ENCODE results near the gene GNRH2. TPM values are rescaled to one million over a fixed set of nuclear protein-coding genes. Genes with fewer than 3 reads are reported as not detected.
"Not testable (repeated sequence)": the region's sequence is repeated elsewhere in the genome, so short reads cannot be mapped to it uniquely, and the experiment has no call there.

The GNRH2 gene
- total RNA-seq, 1 donor from 2014 or later, result 2.4 TPM

- Mint-ChIP-seq H3K4me3 (peak overlapping the region; percentile 34), H3K27ac (ENCODE audit: unreplicated experiment) (no peak overlapping the region), H3K36me3 (ENCODE audit: low read depth) (no peaks in the 10 kb centered on the region), H3K27me3 (ENCODE audit: low read depth) (peaks cover 37% of the 10 kb centered on the region), H3K4me1 (peaks cover 5% of the 10 kb centered on the region), H3K9me3 (no peaks in the 10 kb centered on the region)
- TF ChIP-seq, protein P1, sequence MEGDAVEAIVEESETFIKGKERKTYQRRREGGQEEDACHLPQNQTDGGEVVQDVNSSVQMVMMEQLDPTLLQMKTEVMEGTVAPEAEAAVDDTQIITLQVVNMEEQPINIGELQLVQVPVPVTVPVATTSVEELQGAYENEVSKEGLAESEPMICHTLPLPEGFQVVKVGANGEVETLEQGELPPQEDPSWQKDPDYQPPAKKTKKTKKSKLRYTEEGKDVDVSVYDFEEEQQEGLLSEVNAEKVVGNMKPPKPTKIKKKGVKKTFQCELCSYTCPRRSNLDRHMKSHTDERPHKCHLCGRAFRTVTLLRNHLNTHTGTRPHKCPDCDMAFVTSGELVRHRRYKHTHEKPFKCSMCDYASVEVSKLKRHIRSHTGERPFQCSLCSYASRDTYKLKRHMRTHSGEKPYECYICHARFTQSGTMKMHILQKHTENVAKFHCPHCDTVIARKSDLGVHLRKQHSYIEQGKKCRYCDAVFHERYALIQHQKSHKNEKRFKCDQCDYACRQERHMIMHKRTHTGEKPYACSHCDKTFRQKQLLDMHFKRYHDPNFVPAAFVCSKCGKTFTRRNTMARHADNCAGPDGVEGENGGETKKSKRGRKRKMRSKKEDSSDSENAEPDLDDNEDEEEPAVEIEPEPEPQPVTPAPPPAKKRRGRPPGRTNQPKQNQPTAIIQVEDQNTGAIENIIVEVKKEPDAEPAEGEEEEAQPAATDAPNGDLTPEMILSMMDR (conservative IDR thresholded peaks at IDR 0.05), result no peak
- no peak for DNase-seq (ENCODE audit: low read depth, low spot score)
Measured at GRCh38 chr20:3072530-3073250, 29.3 kb downstream of the GNRH2 start.

GRCh38 chr20:3073251-3073643, 29.8 kb downstream of the GNRH2 start:
- not testable (repeated sequence) for H3K27ac Mint-ChIP-seq (ENCODE audit: unreplicated experiment); H3K9me3 Mint-ChIP-seq; DNase-seq (ENCODE audit: low read depth, low spot score); H3K36me3 Mint-ChIP-seq (ENCODE audit: low read depth); H3K4me3 Mint-ChIP-seq; H3K4me1 Mint-ChIP-seq
- H3K27me3 Mint-ChIP-seq (ENCODE audit: low read depth), result peaks cover 42% of the 10 kb centered on the region

DNA sequence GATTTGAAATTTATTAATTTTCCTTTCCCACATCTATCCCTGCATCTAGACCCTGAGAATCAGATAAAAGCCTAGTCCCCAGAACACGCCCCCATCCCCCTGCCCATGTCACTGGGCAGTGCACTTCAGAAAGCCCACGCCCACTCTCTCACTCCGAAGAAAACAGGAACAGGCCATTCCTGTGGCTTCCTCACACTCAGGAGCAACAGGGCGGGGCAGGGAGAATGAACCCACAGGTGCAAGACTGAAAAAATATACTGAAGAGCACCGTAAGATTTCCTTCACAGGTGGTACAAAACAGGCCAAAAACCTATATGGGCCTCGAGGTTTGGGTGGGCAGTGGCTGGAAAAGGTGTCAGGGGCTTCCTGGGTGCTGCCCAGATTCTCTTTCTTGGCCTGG, 31.4 kb downstream of the GNRH2 start:
- Mint-ChIP-seq H3K27ac (ENCODE audit: unreplicated experiment) (no peak overlapping the region), H3K27me3 (ENCODE audit: low read depth) (peaks cover 56% of the 10 kb centered on the region), H3K4me3 (no peak overlapping the region), H3K9me3 (no peaks in the 10 kb centered on the region), H3K36me3 (ENCODE audit: low read depth) (no peaks in the 10 kb centered on the region), H3K4me1 (peaks cover 5% of the 10 kb centered on the region)
- DNase-seq (ENCODE audit: low read depth, low spot score), result no peak
- TF ChIP-seq, protein P1 (conservative IDR thresholded peaks at IDR 0.05), result no peak

GRCh38 chr20:3075315-3075714, 31.9 kb downstream of the GNRH2 start:
- not testable (repeated sequence) for H3K4me1 Mint-ChIP-seq; DNase-seq (ENCODE audit: low read depth, low spot score); H3K27ac Mint-ChIP-seq (ENCODE audit: unreplicated experiment); H3K9me3 Mint-ChIP-seq; H3K36me3 Mint-ChIP-seq (ENCODE audit: low read depth); H3K4me3 Mint-ChIP-seq
- H3K27me3 Mint-ChIP-seq (ENCODE audit: low read depth), result peaks cover 61% of the 10 kb centered on the region

DNA sequence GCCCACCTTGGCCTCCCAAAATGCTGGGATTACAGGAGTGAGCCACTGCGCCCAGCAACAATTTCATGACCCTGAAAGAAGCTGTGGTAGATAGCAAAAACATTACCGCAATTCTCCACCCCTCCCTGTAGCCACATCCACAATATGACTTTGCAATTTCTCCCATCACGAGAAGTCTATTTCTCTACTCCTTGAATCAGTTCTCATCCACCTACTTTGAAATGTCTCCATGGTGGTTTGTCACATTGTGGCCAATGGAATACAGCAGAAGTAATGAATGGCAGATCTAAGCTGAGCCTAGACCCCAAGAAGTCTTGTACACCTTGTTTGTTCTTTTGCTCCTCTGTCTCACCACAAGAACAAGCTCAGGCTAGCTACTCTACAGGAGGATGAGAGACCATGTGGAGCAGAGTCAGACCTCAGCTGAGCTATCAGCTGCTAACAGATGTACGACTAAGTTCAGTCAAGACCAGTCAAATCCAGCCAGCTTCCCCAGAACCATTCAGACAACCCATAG, 34.3 kb downstream of the GNRH2 start:
- Mint-ChIP-seq H3K27me3 (ENCODE audit: low read depth) (peaks cover 63% of the 10 kb centered on the region), H3K27ac (ENCODE audit: unreplicated experiment) (no peak overlapping the region), H3K4me3 (no peak overlapping the region), H3K4me1 (peaks cover under 1% of the 10 kb centered on the region), H3K36me3 (ENCODE audit: low read depth) (no peaks in the 10 kb centered on the region), H3K9me3 (no peaks in the 10 kb centered on the region)
- TF ChIP-seq, protein P1 (conservative IDR thresholded peaks at IDR 0.05), result no peak
- no peak for DNase-seq (ENCODE audit: low read depth, low spot score)

DNA sequence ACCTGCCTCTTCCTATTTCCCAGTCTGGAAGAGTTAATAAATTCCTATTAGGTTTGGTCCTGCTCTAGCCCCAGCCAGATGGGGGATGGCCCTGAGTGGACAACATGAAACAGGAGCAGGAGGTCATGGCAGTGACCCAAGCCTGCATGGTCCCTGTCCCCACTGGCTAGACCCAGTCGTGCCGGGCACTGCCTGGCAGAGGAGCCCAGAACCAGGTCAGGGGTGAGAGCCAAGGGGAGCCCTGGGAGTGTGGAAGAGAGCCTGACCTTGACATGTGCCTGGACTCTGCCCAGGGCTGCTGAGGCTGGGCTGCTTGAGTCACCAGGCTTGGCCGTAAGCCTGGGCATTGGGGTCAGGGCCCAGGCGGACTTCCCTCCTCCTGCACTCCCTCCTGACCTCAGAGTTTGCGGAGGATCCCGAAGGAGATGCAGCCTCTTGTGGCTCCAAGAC, 37.5 kb downstream of the GNRH2 start:
- TF ChIP-seq, protein P1 (conservative IDR thresholded peaks at IDR 0.05), result no peak
- no peaks in the 10 kb centered on the region for H3K4me1 Mint-ChIP-seq
- H3K4me3 Mint-ChIP-seq, result no peak overlapping the region
- DNase-seq (ENCODE audit: low read depth, low spot score), result no peak
- peaks cover 74% of the 10 kb centered on the region for H3K27me3 Mint-ChIP-seq (ENCODE audit: low read depth)
- no peaks in the 10 kb centered on the region for H3K36me3 Mint-ChIP-seq (ENCODE audit: low read depth)
- H3K27ac Mint-ChIP-seq (ENCODE audit: unreplicated experiment), result no peak overlapping the region
- H3K9me3 Mint-ChIP-seq, result no peaks in the 10 kb centered on the region

Measured in neural crest cell (in vitro differentiated cells).